Fibroblast of upper back skin (primary cell): ENCODE measurements around the gene TRIM14.

Experiments
- DNase-seq: peaks from one replicate; pipeline ENCODE4 v3.0.0-alpha.2; 2013

The TRIM14 gene, protein sequence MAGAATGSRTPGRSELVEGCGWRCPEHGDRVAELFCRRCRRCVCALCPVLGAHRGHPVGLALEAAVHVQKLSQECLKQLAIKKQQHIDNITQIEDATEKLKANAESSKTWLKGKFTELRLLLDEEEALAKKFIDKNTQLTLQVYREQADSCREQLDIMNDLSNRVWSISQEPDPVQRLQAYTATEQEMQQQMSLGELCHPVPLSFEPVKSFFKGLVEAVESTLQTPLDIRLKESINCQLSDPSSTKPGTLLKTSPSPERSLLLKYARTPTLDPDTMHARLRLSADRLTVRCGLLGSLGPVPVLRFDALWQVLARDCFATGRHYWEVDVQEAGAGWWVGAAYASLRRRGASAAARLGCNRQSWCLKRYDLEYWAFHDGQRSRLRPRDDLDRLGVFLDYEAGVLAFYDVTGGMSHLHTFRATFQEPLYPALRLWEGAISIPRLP

DNA sequence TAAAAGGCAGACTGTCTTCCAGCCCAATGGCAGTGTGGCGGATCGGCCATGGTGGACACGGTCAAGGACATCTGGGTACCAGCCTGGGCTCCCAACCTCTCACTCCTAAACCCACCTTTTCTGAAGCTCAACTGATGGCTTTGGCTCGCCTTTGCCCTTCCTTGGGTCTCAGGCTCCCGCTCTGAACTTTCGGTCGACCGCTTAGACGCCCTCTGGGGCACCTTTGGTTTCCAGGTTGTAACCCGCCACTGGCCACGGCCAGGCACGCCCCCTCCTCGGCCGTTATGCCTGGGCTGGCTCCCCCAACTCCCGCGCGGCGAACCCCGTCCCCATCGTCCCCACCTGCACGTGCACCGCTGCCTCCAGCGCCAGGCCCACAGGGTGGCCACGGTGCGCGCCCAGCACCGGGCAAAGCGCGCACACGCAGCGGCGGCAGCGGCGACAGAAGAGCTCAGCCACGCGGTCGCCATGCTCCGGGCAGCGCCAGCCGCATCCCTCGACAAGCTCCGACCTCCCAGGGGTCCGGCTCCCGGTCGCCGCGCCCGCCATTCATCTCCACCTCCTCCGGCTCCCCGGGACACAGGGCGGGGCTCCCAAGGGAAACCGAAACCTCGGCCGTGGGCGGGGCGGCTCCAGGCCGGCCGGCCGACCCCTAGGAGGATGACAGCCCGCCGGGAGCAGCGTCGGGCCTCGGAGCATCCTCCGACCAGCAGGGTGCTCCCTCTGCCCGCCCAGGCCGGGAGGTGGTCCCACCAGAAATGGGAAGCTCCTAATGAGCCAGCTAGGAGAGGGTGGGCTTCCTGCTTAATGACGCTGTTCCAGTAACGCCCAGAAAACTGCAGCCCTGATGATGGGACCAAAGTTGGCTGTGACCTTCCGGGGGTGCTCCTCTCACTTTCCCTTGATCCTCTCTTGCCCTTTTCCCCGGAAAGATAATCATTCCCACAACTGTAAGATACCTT is at the start of gene TRIM14:
TSS of gene TRIM14 (minus strand) at position 583 of the 962 bp plus-strand sequence. CDS start at position 549, 34 bp downstream.
- DNase-seq, result peak; percentile 58

DNA sequence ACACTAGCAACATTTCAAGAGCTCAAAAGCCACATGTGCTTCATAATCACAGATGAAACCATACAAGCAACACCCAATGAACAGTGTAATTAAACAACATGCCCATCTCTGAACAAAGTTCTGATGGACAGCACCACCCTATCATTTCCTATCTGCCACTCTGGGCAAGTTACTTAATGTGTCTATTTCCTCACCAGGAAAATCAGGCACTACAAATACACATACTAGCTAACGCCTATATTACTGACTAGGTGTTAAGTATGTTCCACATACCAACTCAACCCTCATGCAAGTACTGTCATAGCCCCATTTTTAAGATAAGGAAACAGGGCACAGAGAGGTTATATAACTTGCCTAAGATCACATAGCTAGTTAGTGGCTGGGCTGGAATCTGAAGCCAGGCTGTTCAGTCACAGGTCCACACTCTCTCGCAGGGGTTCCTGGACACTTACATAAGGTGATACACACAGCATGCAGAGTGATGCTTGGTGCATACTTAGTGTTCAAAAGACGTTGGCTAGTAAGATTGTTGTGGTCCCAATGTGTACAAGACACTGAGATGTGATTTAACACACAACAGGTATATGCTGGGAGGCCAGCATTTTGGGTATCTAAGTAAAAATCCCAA is 49.2 kb upstream of the TRIM14 start:
- DNase-seq, result no peak

DNA sequence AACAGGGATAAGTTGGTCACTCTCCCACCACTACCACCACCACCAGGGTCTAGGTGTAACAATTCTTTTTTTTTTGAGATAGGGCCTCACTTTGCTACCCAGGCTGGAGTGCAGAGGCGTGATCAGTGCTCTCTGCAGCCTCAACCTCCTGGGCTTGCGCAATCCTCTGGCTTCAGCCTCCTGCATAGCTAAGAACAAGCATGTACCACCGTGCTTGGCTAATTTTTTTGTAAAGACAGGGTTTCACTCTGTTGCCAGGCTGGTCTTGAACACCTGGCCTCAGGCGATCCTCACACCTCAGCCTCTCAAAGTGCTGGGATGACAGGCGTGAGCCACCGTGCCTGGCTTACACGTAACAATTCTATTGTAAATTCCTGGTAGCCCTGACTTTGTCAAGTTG is 45.9 kb upstream of the TRIM14 start:
- DNase-seq, result no peak

DNA sequence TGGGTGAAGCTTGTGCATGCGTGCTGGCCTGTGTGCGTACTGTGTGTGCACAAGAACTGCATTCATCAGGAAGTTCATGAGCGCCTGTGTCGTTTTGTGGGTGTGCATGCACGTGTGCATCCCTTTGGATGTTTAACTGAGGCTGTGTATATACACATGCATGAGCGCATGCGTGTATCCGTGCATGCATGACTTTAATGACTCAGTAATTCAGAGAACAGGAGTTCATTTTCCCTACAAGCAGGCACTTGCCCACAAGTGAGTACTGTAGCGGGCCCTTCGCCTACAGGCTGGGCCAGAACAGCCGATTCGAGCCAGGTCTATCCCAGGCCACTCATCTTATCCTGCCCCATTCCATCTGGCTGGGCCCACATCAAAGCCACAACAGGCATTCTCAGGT is 43.6 kb upstream of the TRIM14 start:
- no peak for DNase-seq

DNA sequence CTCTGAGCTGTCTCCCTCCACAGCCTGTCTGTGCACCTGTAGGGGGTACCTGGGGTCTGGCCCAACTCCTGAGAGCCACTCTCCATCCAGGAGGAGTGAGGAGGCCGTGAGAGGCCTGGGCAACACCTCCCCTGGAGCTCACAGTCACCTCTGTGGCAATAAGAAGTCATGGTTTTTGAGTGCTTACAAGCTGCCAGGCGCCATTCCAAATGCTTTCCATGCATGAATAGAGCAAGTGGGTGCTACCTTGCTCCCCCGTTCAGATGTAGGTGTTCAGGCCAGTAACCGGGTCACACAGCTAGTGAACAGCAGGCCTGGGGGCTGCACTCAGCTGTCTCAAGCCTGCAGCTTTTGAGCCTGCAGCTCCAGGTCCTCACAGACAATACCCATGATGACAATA is 42.8 kb upstream of the TRIM14 start:
- DNase-seq, result no peak

DNA sequence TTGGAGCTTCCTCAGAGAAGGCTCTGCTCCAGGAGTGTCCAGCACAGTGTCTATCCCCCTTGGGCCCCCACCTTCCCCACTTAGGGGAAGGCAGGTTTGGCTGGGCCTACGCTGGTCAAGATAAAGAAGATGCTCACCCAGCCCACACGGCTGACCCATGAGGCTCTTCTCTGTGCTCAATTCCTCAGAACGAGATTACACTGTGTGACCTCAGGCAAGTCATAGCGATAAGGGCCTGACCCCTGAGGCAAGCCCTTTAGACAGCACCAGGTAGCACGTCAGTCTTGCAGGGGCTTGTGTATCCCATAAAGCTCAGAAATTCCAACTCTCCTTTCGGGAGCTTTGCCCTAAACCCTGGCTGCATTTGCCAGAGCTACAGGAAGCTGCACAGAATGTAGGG is 40.8 kb upstream of the TRIM14 start:
- no peak for DNase-seq

DNA sequence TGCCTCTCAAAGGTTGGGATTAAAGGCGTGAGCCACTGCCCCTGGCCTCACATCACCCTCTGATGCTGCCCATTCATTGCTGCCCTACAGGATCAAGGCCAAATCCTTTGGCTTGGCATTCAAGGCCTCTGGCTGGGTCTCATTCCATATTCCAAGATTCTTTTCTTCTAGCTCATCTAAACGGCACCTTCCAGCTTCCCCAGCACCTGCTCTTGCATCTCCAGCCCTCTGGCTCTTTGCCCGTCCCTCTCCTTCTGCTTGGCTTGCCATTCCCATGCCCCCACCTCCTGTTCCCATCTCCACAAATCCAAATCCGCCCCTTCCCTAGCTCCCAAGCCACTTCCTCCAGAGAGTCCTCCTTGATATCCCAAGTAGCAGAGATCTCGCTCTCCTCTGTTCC is 40.3 kb upstream of the TRIM14 start:
- no peak for DNase-seq

DNA sequence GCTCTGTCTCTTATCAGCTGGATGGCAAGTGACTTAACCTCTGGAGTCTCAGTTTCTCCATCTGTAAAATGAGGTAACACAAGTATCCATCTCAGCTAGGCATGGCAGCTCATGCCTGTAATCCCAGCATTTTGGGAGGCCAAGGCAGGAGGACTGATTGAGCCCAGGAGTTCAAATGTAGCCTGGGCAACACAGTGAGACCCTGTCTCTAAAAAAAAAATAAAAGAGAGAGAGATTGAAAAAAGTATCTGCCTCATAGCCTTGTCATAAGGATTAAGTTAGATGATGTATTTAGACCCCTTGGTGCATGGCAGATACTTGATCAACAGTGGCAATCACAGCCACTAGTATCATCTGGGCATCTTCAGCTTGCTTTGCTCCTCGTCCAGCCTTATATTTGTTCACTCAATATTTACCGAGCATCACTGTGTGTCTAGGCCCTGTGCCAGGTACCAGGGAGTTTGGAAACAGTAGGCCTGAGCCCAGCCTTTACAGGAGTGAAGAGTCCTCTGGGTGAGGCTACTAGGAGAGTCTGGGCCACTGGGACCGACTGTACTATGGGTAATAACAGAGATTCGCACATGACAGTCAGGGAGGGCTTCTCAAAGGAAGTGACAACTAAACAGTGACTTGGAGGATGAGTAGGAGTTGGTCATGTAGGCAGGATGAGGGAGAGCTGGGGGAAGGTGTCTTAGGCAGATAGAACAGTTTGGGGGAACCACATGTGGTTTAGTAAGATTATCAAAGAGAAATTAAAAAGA is 39.2 kb upstream of the TRIM14 start:
- no peak for DNase-seq

DNA sequence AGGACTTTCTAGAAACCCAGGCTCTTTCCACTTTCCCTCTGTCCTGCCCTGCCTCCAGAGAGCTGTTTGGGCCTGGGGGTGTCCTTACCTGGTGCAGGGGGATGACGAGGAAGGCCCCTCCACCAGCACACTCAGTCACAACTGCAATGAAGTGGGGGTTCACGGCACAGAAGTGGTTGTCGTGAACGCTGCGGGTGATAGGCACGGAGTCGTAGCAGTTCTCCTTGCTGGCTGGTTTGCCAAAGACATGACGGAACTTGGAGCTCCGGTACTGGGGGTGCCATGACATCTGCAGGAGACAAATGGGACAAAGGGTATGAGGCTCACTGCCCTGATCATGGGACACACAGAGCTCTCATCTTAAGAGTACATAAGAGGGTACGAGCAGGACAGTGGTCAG is 38.4 kb upstream of the TRIM14 start:
- DNase-seq, result no peak

DNA sequence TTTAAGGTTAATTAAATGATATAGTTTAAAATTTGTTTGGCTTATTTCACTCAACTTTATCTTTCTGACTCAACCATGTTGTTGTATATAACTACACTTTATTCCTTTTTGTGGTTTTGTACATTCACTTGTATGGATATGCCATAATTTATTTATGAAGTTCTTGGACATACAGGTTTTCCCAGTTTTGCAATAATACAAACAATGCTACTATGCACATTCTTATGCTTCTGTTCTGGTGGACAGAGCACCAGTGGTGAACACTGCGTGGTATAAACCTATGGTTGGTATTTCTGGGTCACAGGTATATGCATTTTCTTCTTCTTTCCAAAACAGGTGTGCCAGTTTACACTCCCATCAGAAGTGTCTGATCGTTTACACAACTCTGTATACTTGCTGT is 35.7 kb upstream of the TRIM14 start:
- DNase-seq, result no peak

DNA sequence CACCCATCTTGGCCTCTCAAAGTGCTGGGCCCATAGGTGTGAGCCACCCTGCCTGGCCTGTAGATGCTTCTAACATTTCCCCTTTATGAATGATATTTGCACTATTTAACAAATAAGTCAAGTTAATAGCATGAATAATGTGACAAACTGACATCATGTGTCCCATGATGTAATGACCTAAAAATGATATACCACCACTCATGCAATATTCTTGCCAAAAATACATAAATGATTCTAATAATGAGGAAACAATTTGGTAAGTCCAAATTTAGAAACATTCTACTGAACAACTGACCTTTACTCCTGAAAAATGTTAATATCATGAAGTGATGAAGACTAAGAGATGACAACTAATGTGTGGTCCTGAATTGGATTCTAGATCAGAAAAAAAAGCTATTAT is 33.5 kb upstream of the TRIM14 start:
- no peak for DNase-seq

DNA sequence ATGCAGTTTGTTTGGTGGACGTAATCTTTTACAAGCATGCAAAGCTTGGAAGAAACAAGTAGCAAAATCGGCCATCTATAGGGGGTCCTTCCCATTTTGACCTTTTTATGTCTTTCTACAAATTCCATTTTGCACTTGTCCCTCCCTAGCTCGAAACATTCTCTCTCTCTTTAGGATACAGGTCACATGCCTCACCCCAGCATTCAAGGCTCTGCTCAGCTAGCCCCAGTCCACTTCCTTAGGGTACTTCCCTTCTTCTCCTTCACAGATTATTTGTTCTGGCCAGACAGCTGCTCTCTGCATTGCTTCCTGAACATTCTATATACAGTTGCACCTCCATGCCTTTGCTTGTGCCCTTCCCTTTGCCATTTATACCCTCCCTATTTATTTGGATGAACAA is 31.7 kb upstream of the TRIM14 start:
- no peak for DNase-seq

DNA sequence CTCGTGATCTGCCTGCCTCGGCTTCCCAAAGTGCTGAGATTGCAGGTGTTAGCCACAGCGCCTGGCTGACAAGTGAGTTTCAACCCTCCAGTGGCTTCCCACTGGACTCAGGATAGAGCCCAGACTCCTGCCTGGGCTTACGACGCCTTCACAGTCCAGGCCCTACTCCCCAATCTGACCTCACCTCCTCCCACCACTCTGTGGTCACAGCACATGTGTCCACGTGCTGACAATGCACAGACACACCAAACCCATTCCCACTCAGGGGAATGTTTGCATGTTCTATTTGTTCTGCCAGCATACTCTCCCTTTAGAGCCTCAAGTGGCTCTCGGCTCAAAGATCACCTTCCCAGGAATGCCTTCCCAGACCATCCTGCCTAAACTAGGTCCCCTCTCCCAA is 31.1 kb upstream of the TRIM14 start:
- DNase-seq, result no peak

DNA sequence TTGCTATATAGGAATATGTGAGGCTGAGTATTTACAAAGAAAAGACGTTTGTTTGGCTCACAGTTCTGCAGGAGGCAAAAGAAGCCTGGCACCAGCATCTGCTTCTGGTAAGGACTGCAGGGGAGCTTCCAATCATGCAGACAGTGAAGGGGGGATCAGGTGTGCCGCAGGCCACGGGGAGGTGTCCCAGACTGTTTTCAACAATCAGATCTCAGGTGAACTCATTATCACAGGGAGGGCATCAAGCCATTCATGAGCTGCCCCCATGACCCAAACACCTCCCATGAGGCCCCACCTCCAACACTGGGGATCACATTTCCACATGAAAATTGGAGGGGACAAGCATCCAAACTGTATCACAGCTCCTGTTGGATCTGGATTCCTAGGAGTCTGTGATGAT is 30.4 kb upstream of the TRIM14 start:
- no peak for DNase-seq

DNA sequence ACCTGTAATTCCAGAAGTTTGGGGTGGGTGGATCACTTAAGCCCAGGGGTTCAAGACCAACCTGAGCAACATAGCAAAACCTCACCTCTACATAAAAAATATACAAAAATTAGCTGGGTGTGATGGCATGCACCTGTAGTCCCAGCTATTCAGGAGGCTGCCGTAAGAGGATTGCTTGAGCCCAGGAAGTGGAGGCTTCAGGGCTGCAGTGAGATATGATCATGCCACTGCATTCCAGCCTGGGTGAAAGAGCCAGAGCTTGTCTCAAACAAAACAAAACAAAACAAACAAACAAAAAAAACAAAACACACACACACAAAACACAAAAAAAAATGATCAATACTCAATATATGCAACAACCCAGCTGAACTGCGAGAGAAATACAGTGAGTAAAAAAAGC is 29.5 kb upstream of the TRIM14 start:
- DNase-seq, result no peak

DNA sequence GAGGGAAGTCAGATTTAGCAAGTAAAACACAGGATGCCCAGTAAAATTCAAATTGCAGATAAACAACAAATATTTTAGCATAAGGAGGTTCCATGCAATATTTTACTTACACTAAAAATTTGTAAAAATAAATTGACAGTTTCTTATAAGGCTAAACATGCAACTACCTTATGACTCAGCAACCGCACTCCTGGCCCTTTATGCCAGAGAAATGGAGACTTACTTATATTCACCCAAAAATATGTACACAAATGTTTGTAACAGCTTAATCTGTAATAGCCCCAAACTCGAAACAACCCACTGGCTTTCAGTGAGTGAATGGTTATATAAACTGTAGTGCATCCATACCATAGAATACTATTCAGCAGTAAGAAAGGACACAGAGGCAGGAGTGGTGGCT is 28.6 kb upstream of the TRIM14 start:
- DNase-seq, result no peak

DNA sequence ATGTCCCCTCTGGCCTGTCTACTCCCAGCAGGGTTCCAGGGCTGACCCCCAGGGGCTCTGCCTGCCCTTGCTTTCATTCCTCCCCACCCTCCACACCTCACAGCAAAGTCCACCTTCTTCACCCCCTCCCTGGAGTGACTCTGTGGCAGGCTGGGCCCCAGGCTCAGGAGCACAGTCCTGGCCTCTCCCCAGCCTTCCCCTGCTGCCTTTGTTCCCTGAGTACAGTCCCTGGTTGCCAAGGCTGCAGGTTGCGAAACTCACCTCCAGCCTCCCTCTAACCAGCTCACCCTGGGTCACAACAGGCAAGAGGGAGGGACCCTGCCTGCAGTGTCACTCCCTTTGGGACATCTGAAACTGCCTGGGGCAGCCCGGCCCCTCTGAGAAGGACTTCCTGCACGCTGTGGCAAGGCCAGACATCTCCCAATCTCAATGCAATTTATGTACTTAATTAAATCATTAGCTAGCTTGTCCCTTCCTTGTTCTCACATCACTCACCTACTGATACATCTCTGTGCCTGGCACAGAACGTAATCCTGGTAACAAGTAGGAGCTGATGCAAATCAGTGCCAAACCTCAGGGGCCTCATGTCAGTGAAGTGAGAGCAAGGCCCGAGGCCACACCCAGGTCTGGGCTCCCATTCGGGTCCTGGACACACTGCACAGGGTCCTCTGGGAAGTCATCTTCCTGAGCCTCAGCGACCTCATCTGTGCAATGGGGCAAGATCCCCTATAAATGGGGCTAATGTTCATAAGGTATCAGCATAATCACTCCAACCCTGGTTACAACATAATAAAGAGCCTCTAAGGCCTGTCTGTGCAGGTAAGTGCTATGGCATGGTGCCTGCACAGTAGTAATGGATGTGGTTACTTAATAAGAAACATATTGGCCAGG is 27.3 kb upstream of the TRIM14 start:
- no peak for DNase-seq

DNA sequence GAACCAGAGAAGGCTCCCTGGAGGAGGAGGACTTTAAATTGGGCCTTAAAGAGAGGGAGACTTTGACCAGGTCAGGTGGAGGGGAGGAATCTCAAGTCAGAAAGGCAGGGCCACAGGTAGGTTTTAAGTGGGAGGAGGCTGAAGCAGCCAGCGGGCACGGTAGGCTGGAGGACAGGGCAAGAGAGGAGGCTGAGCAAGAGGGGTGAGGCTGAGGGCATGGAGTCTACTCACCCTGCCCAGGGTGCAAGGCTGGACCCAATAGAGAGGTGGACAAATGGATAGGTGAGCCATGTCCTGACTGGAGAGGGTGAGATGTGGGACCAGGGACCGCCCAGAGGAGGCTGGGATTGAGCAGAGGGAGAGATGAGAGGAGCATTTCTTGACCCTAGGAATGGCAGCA is 25.6 kb upstream of the TRIM14 start:
- no peak for DNase-seq

DNA sequence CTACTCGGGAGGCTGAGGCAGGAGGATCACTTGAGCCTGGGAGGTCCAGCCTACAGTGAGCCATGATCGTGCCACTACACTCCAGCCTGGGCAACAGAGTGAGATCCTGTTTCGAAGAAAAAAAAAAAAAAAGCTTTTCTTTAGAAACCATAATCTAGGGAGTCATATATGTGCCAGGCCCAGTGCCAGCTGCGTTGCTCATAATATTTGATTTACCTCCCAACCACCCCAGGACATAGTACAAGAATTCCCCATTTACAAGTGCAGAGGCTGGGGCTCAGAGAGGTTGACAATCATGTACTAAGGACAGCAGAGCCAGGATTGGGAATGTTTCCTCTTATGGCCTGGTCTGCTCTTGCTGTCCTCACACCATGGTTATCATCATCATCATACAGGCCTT is 25.1 kb upstream of the TRIM14 start:
- no peak for DNase-seq

DNA sequence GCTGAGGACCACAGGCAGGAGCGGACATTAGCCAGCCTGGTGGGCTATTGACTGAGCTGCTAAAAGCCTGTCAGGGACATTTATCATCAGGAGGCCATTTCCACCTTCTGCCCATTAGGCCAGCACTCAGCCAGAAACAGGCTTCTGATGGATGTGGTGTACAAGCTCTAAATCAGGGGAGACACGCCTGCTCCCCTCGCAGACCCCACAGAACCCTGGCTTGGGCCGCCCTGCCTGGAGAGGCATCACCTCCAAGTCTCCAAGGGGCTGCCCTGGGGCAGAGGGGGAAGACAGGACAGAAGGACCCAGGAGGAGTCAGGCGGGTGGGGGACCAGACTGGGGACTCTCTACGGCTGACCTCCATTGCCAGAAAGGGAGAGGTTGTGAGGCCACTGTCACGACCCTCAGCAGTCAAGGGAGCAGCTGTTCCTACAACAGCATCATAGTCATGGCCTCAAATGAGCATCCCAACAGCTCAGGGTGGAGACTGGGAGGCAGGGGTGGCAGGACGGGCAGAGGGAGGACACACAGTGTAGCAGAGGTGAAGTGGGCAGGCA is 24.0 kb upstream of the TRIM14 start:
- no peak for DNase-seq

DNA sequence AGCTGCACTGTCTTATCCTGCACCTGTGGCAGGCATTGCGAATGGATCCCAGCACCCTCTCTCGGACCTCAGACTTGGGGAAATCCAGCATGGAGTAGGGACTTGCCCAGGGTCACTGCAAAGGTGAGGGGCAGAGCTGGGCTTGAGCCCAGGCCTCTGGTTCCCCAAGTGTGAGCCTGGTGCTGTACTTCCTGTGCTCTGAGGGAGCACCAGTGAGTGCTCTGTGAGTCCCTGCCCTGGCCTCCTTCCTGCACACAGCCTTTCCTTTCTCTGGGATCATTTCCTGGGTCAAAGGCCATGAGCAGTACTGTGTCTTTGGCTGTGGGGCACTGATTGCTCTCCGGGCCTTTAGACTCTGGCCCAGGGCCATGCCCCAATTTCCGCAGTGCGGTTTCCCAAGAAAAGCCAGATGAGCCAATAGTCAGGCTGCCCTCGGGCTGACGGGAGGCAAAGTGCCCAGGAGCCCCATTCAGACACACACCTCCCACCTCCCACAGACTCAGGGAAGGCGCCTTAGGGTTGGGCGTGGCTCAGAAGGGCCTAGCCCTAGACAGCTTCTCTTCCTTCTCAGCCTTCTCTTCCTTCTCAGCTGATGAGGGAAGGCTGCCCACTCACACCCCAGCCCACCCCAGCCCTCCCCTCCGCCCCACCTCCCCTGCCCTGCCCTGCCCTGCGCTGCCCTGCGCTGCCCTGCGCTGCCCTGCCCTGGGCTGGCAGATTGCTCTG is 23.3 kb upstream of the TRIM14 start:
- no peak for DNase-seq
